OCI-LY7 (cell line): ENCODE results near the gene MTMR4.

ENCODE experiments used
- EZH2phosphoT487 ChIP-seq: fragments of 200-600 bp; sonication (generic); IDR thresholded peaks from 2 replicates; pipeline ENCODE4 v1.6.1; 2018; ENCODE audit warnings: low read depth, borderline replicate concordance, mild to moderate bottlenecking, mixed run types, antibody characterized with exemption, low read length, moderate library complexity, mixed read lengths
- TF ChIP-seq, protein P1 (sequence below): fragments of 200-600 bp; sonication (generic); conservative IDR thresholded peaks from 2 replicates; pipeline ENCODE4 v1.5.1; 2014; ENCODE audit warnings: mild to moderate bottlenecking, antibody characterized with exemption, low read length, moderate library complexity, mixed read lengths

DNA sequence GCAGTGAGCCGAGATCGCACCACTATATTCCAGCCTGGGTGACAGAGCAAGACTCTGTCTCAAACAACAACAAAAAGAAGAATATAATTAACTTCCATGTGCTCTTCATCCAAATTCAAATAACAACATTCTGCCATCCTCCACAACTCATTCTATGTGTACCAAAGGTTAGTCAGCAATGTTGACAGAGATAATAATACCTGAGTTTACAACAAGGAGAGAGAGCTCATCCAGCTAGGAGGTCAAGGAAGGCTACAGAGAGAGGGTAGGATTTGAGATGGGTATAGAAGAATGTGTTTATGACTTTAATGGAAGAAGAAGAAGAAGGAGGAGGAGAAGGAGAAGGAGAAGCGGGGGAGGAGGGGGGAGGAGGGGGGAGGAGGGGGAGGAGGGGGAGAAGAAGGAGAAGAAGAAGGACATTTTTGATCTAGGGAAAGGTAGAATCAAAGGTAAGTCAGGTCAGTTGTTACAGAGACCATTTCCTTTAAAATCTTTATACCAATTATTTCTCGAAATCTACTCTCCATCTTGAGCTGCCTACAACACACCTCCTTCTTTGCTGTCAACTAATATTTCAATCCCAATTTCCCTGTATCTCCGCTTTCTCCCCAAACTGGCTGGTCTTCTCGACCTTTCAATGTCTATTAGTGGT, 16.1 kb downstream of the MTMR4 start:
- TF ChIP-seq, protein P1, sequence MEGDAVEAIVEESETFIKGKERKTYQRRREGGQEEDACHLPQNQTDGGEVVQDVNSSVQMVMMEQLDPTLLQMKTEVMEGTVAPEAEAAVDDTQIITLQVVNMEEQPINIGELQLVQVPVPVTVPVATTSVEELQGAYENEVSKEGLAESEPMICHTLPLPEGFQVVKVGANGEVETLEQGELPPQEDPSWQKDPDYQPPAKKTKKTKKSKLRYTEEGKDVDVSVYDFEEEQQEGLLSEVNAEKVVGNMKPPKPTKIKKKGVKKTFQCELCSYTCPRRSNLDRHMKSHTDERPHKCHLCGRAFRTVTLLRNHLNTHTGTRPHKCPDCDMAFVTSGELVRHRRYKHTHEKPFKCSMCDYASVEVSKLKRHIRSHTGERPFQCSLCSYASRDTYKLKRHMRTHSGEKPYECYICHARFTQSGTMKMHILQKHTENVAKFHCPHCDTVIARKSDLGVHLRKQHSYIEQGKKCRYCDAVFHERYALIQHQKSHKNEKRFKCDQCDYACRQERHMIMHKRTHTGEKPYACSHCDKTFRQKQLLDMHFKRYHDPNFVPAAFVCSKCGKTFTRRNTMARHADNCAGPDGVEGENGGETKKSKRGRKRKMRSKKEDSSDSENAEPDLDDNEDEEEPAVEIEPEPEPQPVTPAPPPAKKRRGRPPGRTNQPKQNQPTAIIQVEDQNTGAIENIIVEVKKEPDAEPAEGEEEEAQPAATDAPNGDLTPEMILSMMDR, result no peak
- TF ChIP-seq EZH2phosphoT487, result no peak
